Activated T-helper 1 cell treated with Interleukin-2 at 50 U/mL for 16 hours (primary cell): ENCODE results near the gene NSMCE3.
A peak's percentile ranks its signal among the peaks of the same experiment; 100 is the strongest.
"Not testable (repeated sequence)": the region's sequence is repeated elsewhere in the genome, so short reads cannot be mapped to it uniquely, and the experiment has no call there.

ENCODE experiments used
- DNase-seq: peaks from one replicate; pipeline ENCODE4 v3.0.0-alpha.2; 2020; ENCODE audit warnings: low read depth

NSMCE3 gene

GRCh38 chr15:29270169-29270955 lies 740 bp upstream of the NSMCE3 start:
- no peak for DNase-seq

GRCh38 chr15:29268706-29269484 lies 727 bp downstream of the NSMCE3 start:
- peak; percentile 23 for DNase-seq

GRCh38 chr15:29266052-29266582 lies 3.5 kb downstream of the NSMCE3 start:
- no peak for DNase-seq

- DNase-seq: no peak
Observed at GRCh38 chr15:29263289-29263688, 6.3 kb downstream of the NSMCE3 start.

GRCh38 chr15:29262738-29263137 lies 6.9 kb downstream of the NSMCE3 start:
- no peak for DNase-seq

GRCh38 chr15:29260896-29261295 lies 8.7 kb downstream of the NSMCE3 start:
- no peak for DNase-seq

GRCh38 chr15:29259233-29259632 lies 10.4 kb downstream of the NSMCE3 start:
- DNase-seq: no peak

GRCh38 chr15:29252234-29252633 lies 17.4 kb downstream of the NSMCE3 start:
- no peak for DNase-seq

GRCh38 chr15:29244544-29244943 lies 25.1 kb downstream of the NSMCE3 start:
- no peak for DNase-seq

- no peak for DNase-seq
Observed at GRCh38 chr15:29244123-29244522, 25.5 kb downstream of the NSMCE3 start.

GRCh38 chr15:29242456-29243242 lies 27.0 kb downstream of the NSMCE3 start:
- no peak for DNase-seq

GRCh38 chr15:29241207-29241606 lies 28.4 kb downstream of the NSMCE3 start:
- DNase-seq: no peak

- no peak for DNase-seq
Observed at GRCh38 chr15:29239395-29239794, 30.2 kb downstream of the NSMCE3 start.

GRCh38 chr15:29233566-29233965 lies 36.1 kb downstream of the NSMCE3 start:
- DNase-seq: no peak

GRCh38 chr15:29226436-29227208 lies 43.0 kb downstream of the NSMCE3 start:
- no peak for DNase-seq

- DNase-seq: no peak
Observed at GRCh38 chr15:29225534-29226234, 43.9 kb downstream of the NSMCE3 start.

GRCh38 chr15:29224987-29225363 lies 44.6 kb downstream of the NSMCE3 start:
- not testable (repeated sequence) for DNase-seq

- DNase-seq: not testable (repeated sequence)
Observed at GRCh38 chr15:29224235-29224986, 45.2 kb downstream of the NSMCE3 start.

GRCh38 chr15:29223640-29224039 lies 46.0 kb downstream of the NSMCE3 start:
- DNase-seq: no peak
